GF-D8 (cell line): ENCODE data around the gene ZNF91.
"Not testable (repeated sequence)": the region's sequence is repeated elsewhere in the genome, so short reads cannot be mapped to it uniquely, and the experiment has no call there.

Source experiments
- DNase-seq: peaks from one replicate; lab custom pipeline; 2025; lab: John Stamatoyannopoulos, UW

The ZNF91 gene

GRCh38 chr19:23318941-23319340 lies 76.3 kb downstream of the ZNF91 start:
- not testable (repeated sequence) for DNase-seq

- DNase-seq: no peak
Measured at GRCh38 chr19:23318143-23318542, 77.1 kb downstream of the ZNF91 start.

- DNase-seq: no peak
Measured at GRCh38 chr19:23315286-23315685, 80.0 kb downstream of the ZNF91 start.

- DNase-seq: no peak
Measured at GRCh38 chr19:23314505-23315251, 80.6 kb downstream of the ZNF91 start.

- no peak for DNase-seq
Measured at GRCh38 chr19:23313196-23313595, 82.1 kb downstream of the ZNF91 start.

GRCh38 chr19:23312515-23312914 lies 82.8 kb downstream of the ZNF91 start:
- no peak for DNase-seq

- DNase-seq: no peak
Measured at GRCh38 chr19:23311551-23311950, 83.7 kb downstream of the ZNF91 start.

GRCh38 chr19:23310729-23311211 lies 84.5 kb downstream of the ZNF91 start:
- no peak for DNase-seq

- DNase-seq: no peak
Measured at GRCh38 chr19:23309926-23310325, 85.3 kb downstream of the ZNF91 start.

GRCh38 chr19:23305555-23305954 lies 89.7 kb downstream of the ZNF91 start:
- DNase-seq: no peak

GRCh38 chr19:23304238-23304637 lies 91.0 kb downstream of the ZNF91 start:
- no peak for DNase-seq

- no peak for DNase-seq
Measured at GRCh38 chr19:23294141-23294540, 101.1 kb downstream of the ZNF91 start.

GRCh38 chr19:23289966-23290365 lies 105.3 kb downstream of the ZNF91 start:
- DNase-seq: not testable (repeated sequence)
